GM23338 (cell line): ENCODE results near the gene SYNE2. TPM values are rescaled to one million over a fixed set of nuclear protein-coding genes. Genes with fewer than 3 reads are reported as not detected.
A peak's percentile ranks its signal among the peaks of the same experiment; 100 is the strongest.

ENCODE experiments used
- ATAC-seq: fragments of 200-7000 bp; cut with Tn5 transposase; 3 replicates; pipeline ENCODE4 v1.9.1; 2020
- DNase-seq: peaks from one replicate; pipeline ENCODE4 v3.0.0-alpha.2; 2015; ENCODE audit warnings: low spot score
- H2AFZ ChIP-seq: fragments of 200-600 bp; sonication (generic); 2 replicates; pipeline ENCODE4 v1.8.0; 2016; ENCODE audit warnings: antibody characterized with exemption, mild to moderate bottlenecking, moderate library complexity
- H3F3A ChIP-seq: fragments of 200-600 bp; sonication (generic); replicated peaks from 2 replicates; pipeline ENCODE4 v1.8.0; 2017; ENCODE audit warnings: antibody characterized with exemption, mixed run types, low read depth
- H3K27ac ChIP-seq: fragments of 200-600 bp; sonication (generic); 2 replicates; pipeline ENCODE4 v1.6.1; 2016; ENCODE audit warnings: low read depth
- H3K27me3 ChIP-seq: fragments of 200-600 bp; sonication (generic); 2 replicates; pipeline ENCODE4 v1.8.0; 2016; ENCODE audit warnings: mild to moderate bottlenecking, mixed run types, moderate library complexity; ENCODE audit not compliant: insufficient read depth
- H3K36me3 ChIP-seq: fragments of 200-600 bp; sonication (generic); 2 replicates; pipeline ENCODE4 v1.8.0; 2016; ENCODE audit warnings: mild to moderate bottlenecking; ENCODE audit not compliant: insufficient read depth
- H3K4me1 ChIP-seq: fragments of 200-600 bp; sonication (generic); 2 replicates; pipeline ENCODE4 v1.8.0; 2016; ENCODE audit warnings: mild to moderate bottlenecking, moderate library complexity; ENCODE audit not compliant: insufficient read depth
- H3K4me2 ChIP-seq: fragments of 200-600 bp; sonication (generic); 2 replicates; pipeline ENCODE4 v1.7.1; 2017; ENCODE audit warnings: mixed run types
- H3K4me3 ChIP-seq: fragments of 200-600 bp; sonication (generic); 2 replicates; pipeline ENCODE4 v1.6.1; 2016; ENCODE audit warnings: mixed run types
- H3K79me2 ChIP-seq: fragments of 200-600 bp; sonication (generic); replicated peaks from 2 replicates; pipeline ENCODE4 v1.8.0; 2017; ENCODE audit warnings: mild to moderate bottlenecking; ENCODE audit not compliant: insufficient read depth
- H3K9me2 ChIP-seq: fragments of 200-600 bp; sonication (generic); 2 replicates; pipeline ENCODE4 v1.8.0; 2017; ENCODE audit not compliant: insufficient read depth
- H4K20me1 ChIP-seq: fragments of 200-600 bp; sonication (generic); replicated peaks from 2 replicates; pipeline ENCODE4 v1.8.0; 2017; ENCODE audit warnings: mild to moderate bottlenecking; ENCODE audit not compliant: insufficient read depth
- H3K27ac Mint-ChIP-seq: 2 replicates; pipeline ENCODE4 v1.8.0; 2020; ENCODE audit warnings: inconsistent platforms, mild to moderate bottlenecking, moderate library complexity, mixed read lengths
- H3K27me3 Mint-ChIP-seq: 3 replicates; pipeline ENCODE4 v1.8.0; 2022; ENCODE audit warnings: low read depth, mild to moderate bottlenecking, moderate library complexity, mixed read lengths, inconsistent platforms; ENCODE audit not compliant: insufficient read depth, poor library complexity
- H3K36me3 Mint-ChIP-seq: 3 replicates; pipeline ENCODE4 v1.8.0; 2021; ENCODE audit warnings: low read depth, mild to moderate bottlenecking, inconsistent platforms, moderate library complexity, mixed read lengths
- H3K4me1 Mint-ChIP-seq: 3 replicates; pipeline ENCODE4 v1.8.0; 2020; ENCODE audit warnings: mild to moderate bottlenecking, inconsistent platforms, mixed read lengths
- H3K4me3 Mint-ChIP-seq: 3 replicates; pipeline ENCODE4 v1.8.0; 2021; ENCODE audit warnings: moderate library complexity, mild to moderate bottlenecking, inconsistent platforms, mixed read lengths
- H3K9me3 Mint-ChIP-seq: 3 replicates; pipeline ENCODE4 v1.8.0; 2020; ENCODE audit warnings: moderate library complexity, mild to moderate bottlenecking, inconsistent platforms, mixed read lengths
- CREB1 ChIP-seq: fragments of 250-450 bp; sonication (Bioruptor Pico); IDR thresholded peaks from 2 replicates; pipeline ENCODE4 v1.5.0; 2020; ENCODE audit warnings: low read depth, mild to moderate bottlenecking, moderate library complexity
- EZH2 ChIP-seq: fragments of 200-600 bp; sonication (generic); IDR thresholded peaks from one replicate; pipeline ENCODE4 v1.8.0; 2017; ENCODE audit warnings: antibody characterized with exemption, mild to moderate bottlenecking, low read depth; ENCODE audit not compliant: unreplicated experiment
- EZH2phosphoT487 ChIP-seq: fragments of 200-600 bp; sonication (generic); IDR thresholded peaks from one replicate; pipeline ENCODE4 v1.8.1; 2018; ENCODE audit warnings: antibody characterized with exemption; ENCODE audit not compliant: unreplicated experiment
- JUNB ChIP-seq: IDR thresholded peaks from one replicate; pipeline ENCODE4 v1.6.1; 2016; ENCODE audit warnings: antibody characterized with exemption; ENCODE audit not compliant: unreplicated experiment
- NANOG ChIP-seq: IDR thresholded peaks from 2 replicates; pipeline ENCODE4 v1.6.1; 2016; ENCODE audit warnings: antibody characterized with exemption, borderline replicate concordance
- POLR2AphosphoS5 ChIP-seq: IDR thresholded peaks from 2 replicates; pipeline ENCODE4 v1.6.1; 2016; ENCODE audit warnings: antibody characterized with exemption, low read depth
- STAT1 ChIP-seq: IDR thresholded peaks from one replicate; pipeline ENCODE4 v1.6.1; 2016; ENCODE audit warnings: antibody characterized with exemption; ENCODE audit not compliant: unreplicated experiment
- ZNF114 ChIP-seq: fragments of 250-450 bp; sonication (Bioruptor Pico); IDR thresholded peaks from 2 replicates; pipeline ENCODE4 v1.5.0; 2020; ENCODE audit warnings: mild to moderate bottlenecking, moderate library complexity
- ZNF331 ChIP-seq: fragments of 250-450 bp; sonication (Bioruptor Pico); IDR thresholded peaks from 2 replicates; pipeline ENCODE4 v1.5.0; 2020; ENCODE audit warnings: low read depth, mild to moderate bottlenecking, moderate library complexity
- ZNF462 ChIP-seq: fragments of 250-450 bp; sonication (Bioruptor Pico); IDR thresholded peaks from 2 replicates; pipeline ENCODE4 v1.5.0; 2020; ENCODE audit warnings: mild to moderate bottlenecking, moderate library complexity
- polyA plus RNA-seq: library from polyadenylated mRNA; unstranded; fragments of >200 nt; fragmentation: Nextera tagmentation; extraction: Ambion mirVana; gene quantifications from 2 replicates; pipeline ENCODE4 v1.2.1, GENCODE V29; 2016
- total RNA-seq: library from RNA; depleted of rRNA; stranded (reverse); fragments of >200 nt; shearing (Covaris generic); gene quantifications from 2 replicates; pipeline ENCODE4 v1.2.3, GENCODE V29; 2014
- TF ChIP-seq, protein P1 (sequence below), 2 experiments: fragments of 200-600 bp in 1 of 2; sonication (generic) in 1 of 2; conservative IDR thresholded peaks; 2 replicates each; pipeline versions ENCODE4 v1.5.1 to v1.6.1; 2016 to 2017; ENCODE audit warnings: antibody characterized with exemption in 2 of 2, low read depth in 2 of 2, mild to moderate bottlenecking in 2 of 2, moderate library complexity in 1 of 2
- TF ChIP-seq, protein P2 (sequence below): IDR thresholded peaks from 2 replicates; pipeline ENCODE4 v1.6.1; 2016; ENCODE audit warnings: antibody characterized with exemption
- TF ChIP-seq, protein P3 (sequence below): IDR thresholded peaks from one replicate; pipeline ENCODE4 v1.6.1; 2018; ENCODE audit warnings: antibody characterized with exemption; ENCODE audit not compliant: unreplicated experiment

Gene SYNE2
- total and polyA plus RNA-seq, 2 experiments from 2014 or later, result 34.3 to 86.5 TPM

DNA sequence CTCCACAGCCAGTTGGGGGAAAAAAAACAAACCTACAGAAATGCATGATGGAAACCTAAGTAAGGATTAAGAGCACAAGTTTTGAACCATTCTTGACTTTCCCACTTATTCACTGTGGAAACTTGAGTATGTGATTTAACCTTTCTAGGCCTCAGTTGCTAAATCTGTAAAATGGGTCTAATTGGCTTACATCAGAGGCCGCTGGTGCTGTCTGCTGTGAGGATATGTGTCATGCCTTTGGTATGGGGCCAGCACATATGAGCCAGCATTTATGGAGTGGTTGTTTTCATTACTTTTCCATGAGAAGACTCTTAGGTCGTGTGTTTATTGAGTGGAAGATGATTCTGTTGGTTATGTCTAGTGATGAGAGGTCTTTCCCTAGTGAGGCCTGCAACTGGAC is 339.0 kb downstream of the SYNE2 start:
- peaks cover 3% of the 10 kb centered on the region; the same call in 1 of the 2 replicates for H3K36me3 ChIP-seq
- no peaks in the 10 kb centered on the region for H3K27me3 ChIP-seq
- no peaks in the 10 kb centered on the region; the same call in 1 of the 2 replicates for H4K20me1 ChIP-seq
- TF ChIP-seq, protein P1, sequence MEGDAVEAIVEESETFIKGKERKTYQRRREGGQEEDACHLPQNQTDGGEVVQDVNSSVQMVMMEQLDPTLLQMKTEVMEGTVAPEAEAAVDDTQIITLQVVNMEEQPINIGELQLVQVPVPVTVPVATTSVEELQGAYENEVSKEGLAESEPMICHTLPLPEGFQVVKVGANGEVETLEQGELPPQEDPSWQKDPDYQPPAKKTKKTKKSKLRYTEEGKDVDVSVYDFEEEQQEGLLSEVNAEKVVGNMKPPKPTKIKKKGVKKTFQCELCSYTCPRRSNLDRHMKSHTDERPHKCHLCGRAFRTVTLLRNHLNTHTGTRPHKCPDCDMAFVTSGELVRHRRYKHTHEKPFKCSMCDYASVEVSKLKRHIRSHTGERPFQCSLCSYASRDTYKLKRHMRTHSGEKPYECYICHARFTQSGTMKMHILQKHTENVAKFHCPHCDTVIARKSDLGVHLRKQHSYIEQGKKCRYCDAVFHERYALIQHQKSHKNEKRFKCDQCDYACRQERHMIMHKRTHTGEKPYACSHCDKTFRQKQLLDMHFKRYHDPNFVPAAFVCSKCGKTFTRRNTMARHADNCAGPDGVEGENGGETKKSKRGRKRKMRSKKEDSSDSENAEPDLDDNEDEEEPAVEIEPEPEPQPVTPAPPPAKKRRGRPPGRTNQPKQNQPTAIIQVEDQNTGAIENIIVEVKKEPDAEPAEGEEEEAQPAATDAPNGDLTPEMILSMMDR (conservative IDR thresholded peaks at IDR 0.05; ENCODE audit: low read depth in 2 of 2), result no peak
- TF ChIP-seq, protein P2, sequence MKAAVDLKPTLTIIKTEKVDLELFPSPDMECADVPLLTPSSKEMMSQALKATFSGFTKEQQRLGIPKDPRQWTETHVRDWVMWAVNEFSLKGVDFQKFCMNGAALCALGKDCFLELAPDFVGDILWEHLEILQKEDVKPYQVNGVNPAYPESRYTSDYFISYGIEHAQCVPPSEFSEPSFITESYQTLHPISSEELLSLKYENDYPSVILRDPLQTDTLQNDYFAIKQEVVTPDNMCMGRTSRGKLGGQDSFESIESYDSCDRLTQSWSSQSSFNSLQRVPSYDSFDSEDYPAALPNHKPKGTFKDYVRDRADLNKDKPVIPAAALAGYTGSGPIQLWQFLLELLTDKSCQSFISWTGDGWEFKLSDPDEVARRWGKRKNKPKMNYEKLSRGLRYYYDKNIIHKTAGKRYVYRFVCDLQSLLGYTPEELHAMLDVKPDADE, result no peak
- no peak for TF ChIP-seq ZNF331 (CRISPR knock-in tag)
- TF ChIP-seq, protein P3, sequence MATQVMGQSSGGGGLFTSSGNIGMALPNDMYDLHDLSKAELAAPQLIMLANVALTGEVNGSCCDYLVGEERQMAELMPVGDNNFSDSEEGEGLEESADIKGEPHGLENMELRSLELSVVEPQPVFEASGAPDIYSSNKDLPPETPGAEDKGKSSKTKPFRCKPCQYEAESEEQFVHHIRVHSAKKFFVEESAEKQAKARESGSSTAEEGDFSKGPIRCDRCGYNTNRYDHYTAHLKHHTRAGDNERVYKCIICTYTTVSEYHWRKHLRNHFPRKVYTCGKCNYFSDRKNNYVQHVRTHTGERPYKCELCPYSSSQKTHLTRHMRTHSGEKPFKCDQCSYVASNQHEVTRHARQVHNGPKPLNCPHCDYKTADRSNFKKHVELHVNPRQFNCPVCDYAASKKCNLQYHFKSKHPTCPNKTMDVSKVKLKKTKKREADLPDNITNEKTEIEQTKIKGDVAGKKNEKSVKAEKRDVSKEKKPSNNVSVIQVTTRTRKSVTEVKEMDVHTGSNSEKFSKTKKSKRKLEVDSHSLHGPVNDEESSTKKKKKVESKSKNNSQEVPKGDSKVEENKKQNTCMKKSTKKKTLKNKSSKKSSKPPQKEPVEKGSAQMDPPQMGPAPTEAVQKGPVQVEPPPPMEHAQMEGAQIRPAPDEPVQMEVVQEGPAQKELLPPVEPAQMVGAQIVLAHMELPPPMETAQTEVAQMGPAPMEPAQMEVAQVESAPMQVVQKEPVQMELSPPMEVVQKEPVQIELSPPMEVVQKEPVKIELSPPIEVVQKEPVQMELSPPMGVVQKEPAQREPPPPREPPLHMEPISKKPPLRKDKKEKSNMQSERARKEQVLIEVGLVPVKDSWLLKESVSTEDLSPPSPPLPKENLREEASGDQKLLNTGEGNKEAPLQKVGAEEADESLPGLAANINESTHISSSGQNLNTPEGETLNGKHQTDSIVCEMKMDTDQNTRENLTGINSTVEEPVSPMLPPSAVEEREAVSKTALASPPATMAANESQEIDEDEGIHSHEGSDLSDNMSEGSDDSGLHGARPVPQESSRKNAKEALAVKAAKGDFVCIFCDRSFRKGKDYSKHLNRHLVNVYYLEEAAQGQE, result no peak
- no peak for TF ChIP-seq STAT1
- no peak for TF ChIP-seq NANOG
- TF ChIP-seq POLR2AphosphoS5, result no peak
- TF ChIP-seq EZH2, result no peak
- no peak for TF ChIP-seq CREB1 (CRISPR knock-in tag)
- TF ChIP-seq ZNF114 (CRISPR knock-in tag), result no peak
- no peak for TF ChIP-seq JUNB
- TF ChIP-seq EZH2phosphoT487, result no peak
- no peak for TF ChIP-seq ZNF462
- H3F3A ChIP-seq, result peaks cover 6% of the 10 kb centered on the region; the same call in 1 of the 2 replicates
- peaks cover 21% of the 10 kb centered on the region for H3K79me2 ChIP-seq
- peaks cover 44% of the 10 kb centered on the region for H3K36me3 Mint-ChIP-seq
- H3K4me3 ChIP-seq, result no peak overlapping the region
- H3K27ac Mint-ChIP-seq, result 0 out of 2 replicates have a peak overlapping the region, but pooled peaks have one; percentile 17
- peaks cover 46% of the 10 kb centered on the region for H3K4me1 ChIP-seq
- H3K4me2 ChIP-seq, result no peak overlapping the region
- no peak overlapping the region for H2AFZ ChIP-seq
- no peak overlapping the region for H3K4me3 Mint-ChIP-seq
- H3K27me3 Mint-ChIP-seq, result peaks cover 6% of the 10 kb centered on the region
- no peaks in the 10 kb centered on the region for H3K9me3 Mint-ChIP-seq
- H3K27ac ChIP-seq, result peak overlapping the region; percentile 80; the same call in 1 of the 2 replicates
- ATAC-seq (no peak), DNase-seq (no peak)
- no peaks in the 10 kb centered on the region for H3K9me2 ChIP-seq
- H3K4me1 Mint-ChIP-seq, result peaks cover 71% of the 10 kb centered on the region
